RKO (cell line): ENCODE results near the gene MICU1.
"Not testable (repeated sequence)": the region's sequence is repeated elsewhere in the genome, so short reads cannot be mapped to it uniquely, and the experiment has no call there.

Experiments used
- DNase-seq: peaks from one replicate; pipeline ENCODE4 v3.0.0-alpha.2; 2016; ENCODE audit warnings: low spot score

The MICU1 gene

DNA sequence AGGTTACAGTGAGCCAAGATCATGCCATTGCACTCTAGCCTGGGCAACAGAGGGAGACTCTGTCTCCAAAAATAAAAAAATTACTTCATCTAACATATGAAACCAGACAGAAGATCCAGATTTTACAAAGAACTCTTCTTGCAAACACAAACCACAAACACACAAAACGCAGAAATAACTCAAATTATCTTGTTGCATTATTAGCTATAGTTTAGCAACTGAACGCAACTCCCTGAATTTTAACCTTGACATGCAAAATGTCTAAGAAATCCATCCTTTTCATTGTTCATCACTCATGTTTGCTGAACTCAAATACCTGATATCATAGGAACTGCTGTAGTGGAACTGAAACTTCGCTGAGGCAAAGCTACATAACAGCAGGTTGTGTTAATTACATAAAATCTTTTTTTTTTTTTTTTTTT is 64.1 kb downstream of the MICU1 start:
- no peak for DNase-seq

GRCh38 chr10:72557362-72557761 is 68.5 kb downstream of the MICU1 start:
- no peak for DNase-seq

DNA sequence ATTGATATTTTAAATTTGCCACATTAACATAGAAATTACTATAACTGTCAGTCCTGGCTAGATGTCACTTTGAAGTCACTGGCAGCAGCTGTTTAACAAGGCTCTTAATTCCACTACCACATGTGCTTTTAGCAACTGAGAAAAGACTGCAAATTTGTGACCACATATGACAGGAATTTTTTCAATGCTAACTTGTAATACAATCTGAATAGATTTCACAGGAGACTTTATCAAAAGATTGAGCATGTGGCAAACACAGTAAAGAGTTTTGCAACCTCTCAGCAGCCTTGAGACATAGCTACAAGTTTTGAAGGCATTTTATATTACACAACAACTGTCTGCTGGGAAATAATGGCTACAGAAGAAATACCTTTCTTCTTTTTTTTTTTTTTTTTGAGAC is 73.0 kb downstream of the MICU1 start:
- no peak for DNase-seq

GRCh38 chr10:72550239-72550638 is 75.6 kb downstream of the MICU1 start:
- no peak for DNase-seq

DNA sequence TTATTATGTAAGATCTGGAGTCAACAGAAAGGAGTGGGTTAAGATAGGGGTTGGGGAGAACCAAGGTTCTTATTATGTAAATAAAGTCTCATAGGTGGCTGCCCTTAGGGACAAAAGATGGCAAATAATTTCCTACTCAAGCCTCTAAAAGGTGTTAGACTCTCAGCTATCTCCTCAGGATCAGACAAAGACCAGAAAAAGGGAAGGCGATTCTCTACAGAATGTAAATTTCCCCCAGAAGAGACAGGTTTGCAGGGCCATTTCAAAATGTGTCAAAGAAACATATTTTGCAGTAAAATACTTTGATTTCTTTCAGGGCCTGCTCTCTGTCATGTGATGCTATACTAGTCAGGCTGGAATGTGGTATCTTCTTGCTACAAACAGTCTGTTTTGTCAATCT is 80.3 kb downstream of the MICU1 start:
- DNase-seq = no peak

DNA sequence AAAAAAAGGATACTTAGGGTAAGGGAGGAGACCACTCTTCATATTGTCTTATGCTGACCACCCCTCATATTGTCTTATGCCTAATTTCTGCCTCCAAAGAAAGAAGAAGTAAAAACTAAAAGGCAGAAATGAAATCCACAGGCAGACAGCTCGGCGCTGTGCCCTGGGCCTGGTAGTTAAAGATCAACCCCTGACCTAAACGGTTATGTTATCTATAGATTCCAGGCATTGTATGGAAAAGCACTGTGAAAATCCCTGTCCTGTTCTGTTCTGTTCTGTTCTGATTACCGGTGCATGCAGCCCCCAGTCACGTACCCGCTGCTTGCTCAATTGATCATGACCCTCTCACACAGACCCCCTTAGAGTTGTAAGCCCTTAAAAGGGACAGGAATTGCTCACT is 82.0 kb downstream of the MICU1 start:
- DNase-seq = not testable (repeated sequence)

- DNase-seq = no peak
Observed at GRCh38 chr10:72542396-72542815, 83.5 kb downstream of the MICU1 start.

DNA sequence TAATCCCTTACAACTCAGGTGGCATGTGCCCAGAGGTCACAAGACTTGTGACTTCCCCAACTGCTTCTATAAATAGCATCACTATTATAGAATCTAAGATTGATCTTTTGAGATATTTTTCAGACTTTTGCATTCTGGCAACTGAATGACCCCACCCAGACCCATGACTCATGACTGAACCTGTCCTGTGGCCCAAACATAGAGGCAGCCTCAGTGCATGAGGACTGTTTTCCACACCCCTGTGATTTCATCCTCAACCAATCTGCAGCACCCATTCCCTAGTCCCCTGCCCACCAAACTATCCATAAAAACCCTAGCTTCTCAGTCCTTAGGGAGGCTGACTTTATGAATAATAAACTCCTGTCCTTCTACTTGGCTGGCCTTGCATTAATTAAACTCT is 84.5 kb downstream of the MICU1 start:
- DNase-seq = no peak

DNA sequence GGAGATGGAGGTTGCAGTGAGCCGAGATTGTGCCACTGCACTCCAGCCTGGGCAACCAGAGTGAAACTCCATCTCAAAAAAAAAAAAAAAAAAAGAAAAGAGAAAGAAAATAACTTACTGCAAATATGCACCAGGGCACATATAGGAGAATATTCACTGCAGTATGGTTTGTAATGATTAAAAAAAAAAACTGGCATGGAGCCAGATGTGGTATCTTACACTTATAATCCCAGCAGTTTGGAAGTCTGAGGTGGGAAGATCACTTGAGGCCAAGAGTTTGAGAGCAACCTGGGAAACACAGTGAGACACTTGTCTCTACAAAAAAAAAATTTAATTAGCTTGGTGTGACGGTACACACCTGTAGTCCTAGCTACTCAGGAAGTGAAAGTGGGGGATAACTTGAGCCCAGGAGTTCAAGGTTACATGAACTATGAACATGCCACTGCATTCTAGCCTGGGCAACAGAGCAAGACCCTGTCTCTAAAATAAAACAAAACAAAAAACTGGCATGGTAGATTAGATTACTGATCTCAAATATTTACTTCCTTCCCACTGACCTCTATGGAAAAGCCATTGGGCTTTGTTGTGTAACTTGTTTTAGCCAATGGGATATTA is 85.6 kb downstream of the MICU1 start:
- no peak for DNase-seq

- no peak for DNase-seq
Observed at GRCh38 chr10:72539137-72539536, 86.7 kb downstream of the MICU1 start.

DNA sequence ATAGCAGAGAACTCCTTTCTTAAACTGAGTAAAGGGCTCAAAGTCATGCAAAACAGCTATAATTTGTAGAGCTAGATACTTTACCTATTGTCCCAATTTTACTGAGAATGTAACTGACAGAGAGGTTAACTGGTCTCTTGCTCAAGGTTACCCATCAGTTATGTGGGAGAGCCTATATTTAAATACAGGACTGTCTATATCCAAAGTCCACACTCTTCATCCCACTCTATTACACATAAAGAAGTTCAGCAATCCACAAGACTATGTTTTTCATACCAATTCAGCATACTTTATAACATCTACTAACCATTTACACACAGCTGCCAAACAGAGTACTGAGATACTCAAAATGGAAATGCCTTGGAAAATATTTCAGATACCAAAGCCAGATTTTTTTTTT is 100.2 kb downstream of the MICU1 start:
- no peak for DNase-seq

DNA sequence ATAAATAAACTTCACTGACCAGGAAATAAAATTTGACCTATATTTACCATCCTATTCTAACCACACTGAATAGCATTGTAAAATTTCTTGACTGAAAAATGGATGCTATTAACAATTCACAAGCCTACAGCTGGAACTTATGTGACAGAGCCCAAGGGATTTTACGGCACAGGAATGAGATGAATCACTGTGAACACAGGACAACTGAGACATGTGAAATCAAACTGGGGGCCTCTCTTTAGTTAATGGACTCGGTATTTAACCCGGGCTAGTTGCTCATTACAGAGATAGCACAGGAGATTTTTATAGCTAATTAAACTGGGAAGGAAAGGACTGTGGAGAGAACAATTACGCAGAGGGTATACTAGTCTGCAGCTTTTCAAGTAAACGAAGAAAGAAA is 100.6 kb downstream of the MICU1 start:
- DNase-seq = no peak

- DNase-seq = no peak
Observed at GRCh38 chr10:72524489-72524888, 101.4 kb downstream of the MICU1 start.

DNA sequence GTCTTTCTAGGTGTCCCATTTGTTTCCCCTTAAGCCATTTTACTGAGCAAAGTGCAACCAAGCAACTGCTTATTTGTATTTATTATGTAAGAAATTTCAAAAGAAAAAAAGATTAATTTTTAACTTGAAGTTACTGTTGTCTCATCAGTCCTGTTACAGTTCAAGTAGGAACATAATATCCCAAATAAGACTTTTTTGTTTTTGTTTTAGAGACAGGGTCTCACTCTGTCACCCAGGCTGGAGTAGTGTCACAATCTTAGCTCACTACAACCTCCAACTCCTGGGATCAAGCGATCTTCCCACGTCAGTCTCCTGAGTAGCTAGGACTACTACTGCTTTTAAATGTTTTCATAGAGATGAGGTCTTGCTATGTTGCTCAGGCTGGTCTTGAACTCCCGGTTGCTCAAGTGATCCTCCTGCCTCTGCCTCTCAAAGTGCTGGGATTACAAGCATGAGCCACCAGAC is 101.9 kb downstream of the MICU1 start:
- DNase-seq = no peak

DNA sequence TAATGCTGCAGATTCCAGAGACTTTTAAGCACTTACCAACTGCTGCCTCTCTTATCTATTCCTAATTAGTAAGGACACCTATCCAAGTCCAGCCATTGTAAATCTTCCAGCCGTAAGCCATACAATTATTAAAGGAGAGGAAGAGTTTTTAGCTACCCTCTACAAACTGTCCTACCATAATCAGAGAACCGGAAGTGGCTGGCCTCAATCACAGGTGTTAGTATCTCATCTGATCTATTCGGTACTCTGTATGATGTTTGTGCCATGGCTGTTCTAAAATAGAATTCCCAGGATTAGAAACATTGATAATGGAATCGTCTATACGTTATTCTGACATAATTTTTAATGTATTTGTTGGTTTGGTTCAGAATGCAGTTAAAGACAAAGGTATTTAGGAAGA is 102.8 kb downstream of the MICU1 start:
- DNase-seq = no peak

GRCh38 chr10:72517244-72517643 is 108.6 kb downstream of the MICU1 start:
- DNase-seq = no peak

DNA sequence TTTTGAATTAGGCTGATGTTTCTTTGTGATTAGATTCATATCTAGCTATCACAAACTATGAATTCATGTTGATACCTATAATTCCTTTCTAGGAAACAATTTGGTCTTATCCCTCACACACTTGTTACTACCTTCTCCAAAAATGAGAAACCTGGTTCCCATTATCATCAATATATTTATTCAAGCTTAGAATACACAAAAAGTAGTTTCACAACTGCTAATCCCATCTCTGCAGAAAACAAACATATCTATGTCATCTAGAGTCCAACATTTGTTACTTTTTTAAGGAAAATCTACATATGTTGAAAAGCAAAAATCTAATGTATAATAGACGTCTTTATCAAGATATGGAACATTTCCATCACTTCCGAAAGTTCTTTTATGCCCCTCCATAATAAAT is 110.4 kb downstream of the MICU1 start:
- no peak for DNase-seq

DNA sequence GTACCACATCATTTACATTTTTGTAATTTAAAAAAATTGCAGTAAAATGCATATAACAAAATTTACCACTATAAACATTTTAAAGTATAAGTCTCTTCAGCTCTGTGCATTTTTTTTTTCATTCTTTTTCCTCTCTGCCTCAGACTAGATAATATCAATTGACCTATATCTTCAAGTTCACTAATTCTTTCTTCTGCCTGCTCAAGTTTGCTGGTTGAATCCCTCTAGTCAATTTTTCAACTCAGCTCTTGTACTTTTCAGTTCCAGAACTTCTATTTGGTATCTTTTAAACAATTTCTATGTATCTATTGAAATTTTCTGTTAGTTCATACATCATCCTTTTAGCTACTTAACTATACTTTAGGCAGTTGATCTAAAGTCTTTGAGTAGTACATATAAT is 112.0 kb downstream of the MICU1 start:
- DNase-seq = no peak

- no peak for DNase-seq
Observed at GRCh38 chr10:72511459-72511858, 114.4 kb downstream of the MICU1 start.

- no peak for DNase-seq
Observed at GRCh38 chr10:72509941-72510340, 115.9 kb downstream of the MICU1 start.

- DNase-seq = no peak
Observed at GRCh38 chr10:72509206-72509799, 116.6 kb downstream of the MICU1 start.

DNA sequence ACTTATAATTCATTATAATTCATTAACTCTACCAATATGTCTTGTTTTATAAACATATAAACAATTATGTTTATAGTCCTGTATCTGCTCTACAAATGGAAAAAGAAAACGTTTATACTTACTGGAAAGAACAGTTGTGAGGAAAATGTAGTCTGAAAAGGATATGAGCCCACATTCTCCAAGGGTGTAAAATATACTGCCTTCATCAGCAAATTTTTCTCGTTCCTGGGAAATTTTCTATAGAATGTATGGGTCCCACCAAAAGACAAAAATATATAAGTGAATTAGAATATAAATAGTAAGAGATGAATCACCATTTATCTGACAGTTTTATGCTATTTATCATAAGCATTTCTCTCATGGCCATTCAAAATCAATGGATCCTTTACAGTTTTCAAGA is 117.8 kb downstream of the MICU1 start:
- DNase-seq = no peak

GRCh38 chr10:72506474-72506873 is 119.4 kb downstream of the MICU1 start:
- DNase-seq = no peak

GRCh38 chr10:72505435-72505834 is 120.4 kb downstream of the MICU1 start:
- no peak for DNase-seq
